HepG2 (cell line): Measurements from ENCODE around the gene SERBP1. TPM values are rescaled to one million over a fixed set of nuclear protein-coding genes. Genes with fewer than 3 reads are reported as not detected.

Experiments used
- ATAC-seq: fragments of 200-7000 bp; cut with Tn5 transposase; 3 replicates; pipeline ENCODE4 v1.9.1; 2020; ENCODE audit warnings: mild to moderate bottlenecking, moderate library complexity
- BruUV-seq: library from RNA; stranded (reverse); fragments of 400-500 nt; replicated peaks from 2 replicates; lab custom pipeline; 2021; lab: Mats Ljungman, UMichigan
- CTCF ChIA-PET: fragments of 300-600 bp; formaldehyde crosslinking; extraction: SDS; loops from one replicate; lab custom pipeline; 2021; ENCODE audit warnings: low total read pairs, inconsistent platforms, low intra/inter-chr PET ratio; lab: Yijun Ruan, JAX
- POLR2A ChIA-PET: fragments of 350-600 bp; sonication (Branson Sonifier 250); formaldehyde crosslinking; loops from one replicate; lab custom pipeline; 2020; ENCODE audit warnings: antibody characterized with exemption, inconsistent platforms; lab: Yijun Ruan, JAX
- DNase-seq: peaks from one replicate; pipeline ENCODE4 v3.0.0-alpha.2; 2015; ENCODE audit warnings: low spot score
- FAIRE-seq: peaks from 3 replicates; lab custom pipeline; 2011; peaks lifted over from hg19 to GRCh38; lab: Jason Lieb, UNC
- H2AFZ ChIP-seq: one replicate; pipeline ENCODE4 v1.6.1; 2011; ENCODE audit warnings: low read length, inconsistent platforms
- H3K27ac ChIP-seq: fragments of 300-600 bp; 3 replicates; pipeline ENCODE4 v1.8.0; 2011; ENCODE audit warnings: mixed run types, mild to moderate bottlenecking, mixed read lengths, low read length, inconsistent platforms; ENCODE audit not compliant: insufficient read depth; ENCODE audit errors: extremely low read length
- H3K27me3 ChIP-seq, 2 experiments: fragments of 200-600 bp in 1 of 2; 2 replicates in 1 of 2; 3 replicates in 1 of 2; pipeline versions ENCODE4 v1.6.0 to v1.8.0; 2011; ENCODE audit warnings: low read length in 2 of 2, mild to moderate bottlenecking in 2 of 2, moderate library complexity in 2 of 2, inconsistent platforms in 1 of 2; ENCODE audit not compliant: insufficient read depth in 2 of 2, control insufficient read depth in 1 of 2
- H3K36me3 ChIP-seq, 2 experiments: fragments of 200-600 bp in 1 of 2; replicated peaks in 1 of 2; 2 replicates in 1 of 2; 3 replicates in 1 of 2; pipeline versions ENCODE4 v1.5.1 to v1.8.0; 2011; ENCODE audit warnings: low read length in 2 of 2, inconsistent platforms in 1 of 2; ENCODE audit not compliant: insufficient read depth in 2 of 2, control insufficient read depth in 1 of 2
- H3K4me1 ChIP-seq: 2 replicates; pipeline ENCODE4 v1.5.1; 2012; ENCODE audit warnings: low read length, inconsistent platforms; ENCODE audit not compliant: insufficient read depth
- H3K4me2 ChIP-seq: 2 replicates; pipeline ENCODE4 v1.6.0; 2011; ENCODE audit warnings: low read depth, low read length, inconsistent platforms
- H3K4me3 ChIP-seq, 3 experiments: fragments of 200-600 bp in 1 of 3; sonication (generic), shearing (Covaris generic) in 1 of 3; replicated peaks in 1 of 3; 2 replicates each; pipeline ENCODE4 v1.5.1; 2011 to 2016; ENCODE audit warnings: low read length in 3 of 3, inconsistent platforms in 2 of 3, low read depth in 2 of 3, mild to moderate bottlenecking in 2 of 3, control low read depth in 1 of 3, mixed read lengths in 1 of 3; ENCODE audit not compliant: insufficient read depth in 1 of 3
- H3K79me2 ChIP-seq: one replicate; pipeline ENCODE4 v1.6.1; 2011; ENCODE audit warnings: low read length, inconsistent platforms; ENCODE audit not compliant: insufficient read depth
- H3K9ac ChIP-seq: 2 replicates; pipeline ENCODE4 v1.6.0; 2011; ENCODE audit warnings: mild to moderate bottlenecking, low read depth, low read length, inconsistent platforms; ENCODE audit not compliant: insufficient read depth
- H3K9me3 ChIP-seq: 2 replicates; pipeline ENCODE4 v1.5.1; 2012; ENCODE audit warnings: mild to moderate bottlenecking, low read length
- H4K20me1 ChIP-seq: 2 replicates; pipeline ENCODE4 v1.6.0; 2011; ENCODE audit warnings: inconsistent platforms, mild to moderate bottlenecking, low read length, moderate library complexity; ENCODE audit not compliant: insufficient read depth
- ARNTL ChIP-seq: sonication (generic); formaldehyde crosslinking; IDR thresholded peaks from 2 replicates; pipeline ENCODE4 v1.4.0; 2020; ENCODE audit warnings: mild to moderate bottlenecking, missing genetic modification reagents
- GATA4 ChIP-seq: sonication (generic); IDR thresholded peaks from 2 replicates; pipeline ENCODE4 v1.6.1; 2016; ENCODE audit warnings: antibody characterized with exemption, low read depth, borderline replicate concordance
- GLI4 ChIP-seq: sonication (generic); formaldehyde crosslinking; IDR thresholded peaks from 2 replicates; pipeline ENCODE4 v1.5.1; 2020; ENCODE audit warnings: missing genetic modification reagents, mild to moderate bottlenecking, moderate library complexity, borderline replicate concordance
- GMEB1 ChIP-seq: sonication (generic); formaldehyde crosslinking; IDR thresholded peaks from 2 replicates; pipeline ENCODE4 v1.5.1; 2020; ENCODE audit warnings: missing genetic modification reagents, mild to moderate bottlenecking, borderline replicate concordance
- HOXD1 ChIP-seq: sonication (generic); formaldehyde crosslinking; IDR thresholded peaks from 2 replicates; pipeline ENCODE4 v1.5.0; 2020; ENCODE audit warnings: missing genetic modification reagents
- IKZF4 ChIP-seq: sonication (generic); formaldehyde crosslinking; IDR thresholded peaks from 2 replicates; pipeline ENCODE4 v1.5.1; 2020; ENCODE audit warnings: borderline replicate concordance, mild to moderate bottlenecking, low read depth, missing genetic modification reagents; ENCODE audit errors: not compliant biosample characterization
- MIER2 ChIP-seq: IDR thresholded peaks from 2 replicates; pipeline ENCODE4 v1.6.1; 2016; ENCODE audit warnings: missing biosample characterization, missing genetic modification reagents
- NONO ChIP-seq, 2 experiments: fragments of 450-650 bp in 1 of 2; sonication (generic) in 1 of 2; formaldehyde crosslinking in 1 of 2; IDR thresholded peaks in 1 of 2; conservative IDR thresholded peaks in 1 of 2; 2 replicates each; pipeline versions ENCODE4 v1.6.1 to v1.8.0; 2017 to 2022; ENCODE audit warnings: mild to moderate bottlenecking in 1 of 2, missing genetic modification reagents in 1 of 2, moderate library complexity in 1 of 2
- SNAPC5 ChIP-seq: sonication (generic); formaldehyde crosslinking; IDR thresholded peaks from 2 replicates; pipeline ENCODE4 v1.8.1; 2023; ENCODE audit warnings: mild to moderate bottlenecking, missing genetic modification reagents, borderline replicate concordance
- TEF ChIP-seq: sonication (generic); formaldehyde crosslinking; IDR thresholded peaks from 2 replicates; pipeline ENCODE4 v1.5.0; 2020; ENCODE audit warnings: missing genetic modification reagents
- ZBTB1 ChIP-seq: sonication (generic); formaldehyde crosslinking; IDR thresholded peaks from 2 replicates; pipeline ENCODE4 v1.4.0; 2020; ENCODE audit warnings: missing genetic modification reagents, borderline replicate concordance
- ZNF18 ChIP-seq: sonication (generic); formaldehyde crosslinking; IDR thresholded peaks from 2 replicates; pipeline ENCODE4 v1.8.0; 2022; ENCODE audit warnings: mild to moderate bottlenecking, missing genetic modification reagents; ENCODE audit not compliant: insufficient replicate concordance
- ZNF24 ChIP-seq: fragments of 450-650 bp; IDR thresholded peaks from 2 replicates; pipeline ENCODE4 v1.6.1; 2017; ENCODE audit warnings: antibody characterized with exemption, mild to moderate bottlenecking
- ZNF264 ChIP-seq: sonication (generic); formaldehyde crosslinking; IDR thresholded peaks from 2 replicates; pipeline ENCODE4 v1.4.0; 2020; ENCODE audit warnings: missing genetic modification reagents
- ZNF326 ChIP-seq: sonication (generic); formaldehyde crosslinking; IDR thresholded peaks from 2 replicates; pipeline ENCODE4 v1.4.0; 2020; ENCODE audit warnings: missing genetic modification reagents, borderline replicate concordance
- ZNF512B ChIP-seq: sonication (generic); formaldehyde crosslinking; IDR thresholded peaks from 2 replicates; pipeline ENCODE4 v1.5.1; 2020; ENCODE audit warnings: missing genetic modification reagents, mild to moderate bottlenecking, borderline replicate concordance
- ZNF780A ChIP-seq: sonication (generic); formaldehyde crosslinking; IDR thresholded peaks from 2 replicates; pipeline ENCODE4 v1.8.0; 2022; ENCODE audit warnings: mild to moderate bottlenecking, missing genetic modification reagents, moderate library complexity
- ZNF782 ChIP-seq: sonication (generic); formaldehyde crosslinking; IDR thresholded peaks from 2 replicates; pipeline ENCODE4 v1.4.0; 2020; ENCODE audit warnings: missing genetic modification reagents, mild to moderate bottlenecking, borderline replicate concordance
- WGBS: methylation state at CpG from one replicate; pipeline ENCODE4 v1.1.6; 2017; ENCODE audit warnings: low lambda C conversion rate; 5-methylcytosine and 5-hydroxymethylcytosine counted together
- in situ Hi-C: cut with HindIII; loops from 2 replicates; pipeline ENCODE4 v1.10.0; 2017; ENCODE audit warnings: low pct_unique_long_range_greater_than_20kb; ENCODE audit not compliant: extremely low pct_ligation_motif_present
- intact Hi-C: fragments of 100-400 bp; cut with micrococcal nuclease; formaldehyde crosslinking; loops from one replicate; pipeline ENCODE4 v1.10.0; 2022; ENCODE audit not compliant: unreplicated experiment
- polyA plus RNA-seq, 8 experiments: library from polyadenylated mRNA; depleted of rRNA in 3 of 8; stranded (reverse) in 7 of 8; unstranded in 1 of 8; fragments of >200 nt; fragmentation: Illumina TruSeq in 4 of 8; extraction: Trizol in 4 of 8; gene quantifications; 2 replicates each; pipeline versions ENCODE4 v1.2.1 to v1.2.3, GENCODE V29; 2011 to 2016; ENCODE audit warnings: low read depth in 4 of 8, missing spikeins in 1 of 8, mixed read lengths in 1 of 8; ENCODE audit not compliant: insufficient read depth in 1 of 8
- total RNA-seq, 5 experiments: library from RNA; depleted of rRNA; stranded (reverse); fragments of >200 nt; fragmentation: Illumina TruSeq; extraction: Trizol; gene quantifications; 2 replicates each; pipeline ENCODE4 v1.2.3, GENCODE V29; 2016; ENCODE audit warnings: low read depth in 1 of 5

The SERBP1 gene
- total and polyA plus RNA-seq, 2 of the 13 experiments (the other 11 are each of a cell fraction or from before 2014, with no cell fraction given) = 175 to 281 TPM

GRCh38 chr1:67436511-67437055 is 6.4 kb upstream of the SERBP1 start:
- in situ Hi-C loops = no loop called here
- no peak for FAIRE-seq
- TF ChIP-seq ZNF264 (CRISPR knock-in tag) (no peak), GATA4 (no peak), HOXD1 (CRISPR knock-in tag) (no peak), ZNF780A (CRISPR knock-in tag) (no peak), MIER2 (CRISPR knock-in tag) (no peak), ZNF18 (CRISPR knock-in tag) (no peak), IKZF4 (CRISPR knock-in tag) (no peak), GLI4 (CRISPR knock-in tag) (no peak), ZNF24 (no peak), NONO (IDR thresholded peaks at IDR 0.05) (no peak), NONO (CRISPR knock-in tag; conservative IDR thresholded peaks at IDR 0.05) (no peak), GMEB1 (CRISPR knock-in tag) (no peak), ZNF512B (CRISPR knock-in tag) (no peak), ARNTL (CRISPR knock-in tag) (no peak), SNAPC5 (no peak), TEF (CRISPR knock-in tag) (no peak), ZNF326 (no peak), ZBTB1 (CRISPR knock-in tag) (no peak), ZNF782 (CRISPR knock-in tag) (no peak)

More at GRCh38 chr1:67436511-67437055, 6.4 kb upstream of the SERBP1 start:
- Histone ChIP-seq H3K27me3 (no peaks in the 10 kb centered on the region), H3K4me1 (peaks cover 38% of the 10 kb centered on the region), H3K4me3 (no peak overlapping the region), H3K9me3 (no peaks in the 10 kb centered on the region), H4K20me1 (no peaks in the 10 kb centered on the region), H3K4me2 (no peak overlapping the region), H2AFZ (no peak overlapping the region), H3K9ac (no peak overlapping the region), H3K36me3 (no peaks in the 10 kb centered on the region), H3K79me2 (no peaks in the 10 kb centered on the region), H3K27ac (no peak overlapping the region)
- no peak for DNase-seq
- ChIA-PET POLR2A (no interaction called here), CTCF (no interaction called here)
- intact Hi-C loops = no loop called here
- ATAC-seq = no peak
- BruUV-seq = no TSS peak
- WGBS = 84% methylated on average over 4 of the region's 4 CpGs
